ENCODE results near the gene EP300. TPM values are rescaled to one million over a fixed set of nuclear protein-coding genes. Genes with fewer than 3 reads are reported as not detected.

EP300 gene
- total and polyA plus RNA-seq, 2 of the 8 experiments (the other 6 are each of a cell fraction or from before 2014, with no cell fraction given) = 39.5 to 109 TPM

- TF ChIP-seq RNF2 (IDR thresholded peaks at IDR 0.05; ENCODE audit: borderline replicate concordance, low read depth, low read length, missing control alignments, poor library complexity, severe bottlenecking) (no peak), EGR1 (IDR thresholded peaks at IDR 0.05; ENCODE audit: borderline replicate concordance, low read depth, low read length) (no peak), BCL11A (IDR thresholded peaks at IDR 0.05; ENCODE audit: low read depth in 2 of 2, low read length in 2 of 2) (no peak), HDAC2 (IDR thresholded peaks at IDR 0.05; ENCODE audit: borderline replicate concordance in 1 of 2, low read depth in 2 of 2, low read length in 2 of 2) (no peak)
Measured at GRCh38 chr22:41226723-41227655, 134.6 kb downstream of the EP300 start (continued).
